DOHH2 (cell line): ENCODE measurements around the gene GNAO1.
"Not testable (repeated sequence)": the region's sequence is repeated elsewhere in the genome, so short reads cannot be mapped to it uniquely, and the experiment has no call there.

ENCODE experiments used
- H3F3A ChIP-seq: fragments of 200-600 bp; sonication (generic), shearing (Covaris generic); 2 replicates; pipeline ENCODE4 v1.6.0; 2016; ENCODE audit warnings: antibody characterized with exemption, mild to moderate bottlenecking; ENCODE audit not compliant: control insufficient read depth, insufficient read depth
- H3K27ac ChIP-seq: fragments of 200-600 bp; sonication (generic); 2 replicates; pipeline ENCODE4 v1.5.1; 2014; ENCODE audit warnings: low read depth, mild to moderate bottlenecking, low read length, moderate library complexity
- H3K27me3 ChIP-seq: fragments of 200-600 bp; sonication (generic); 2 replicates; pipeline ENCODE4 v1.6.1; 2014; ENCODE audit warnings: mild to moderate bottlenecking, low read length, mixed read lengths; ENCODE audit not compliant: control insufficient read depth
- H3K36me3 ChIP-seq: fragments of 200-600 bp; sonication (generic); 2 replicates; pipeline ENCODE4 v1.6.1; 2014; ENCODE audit warnings: mild to moderate bottlenecking, low read length, moderate library complexity, mixed read lengths; ENCODE audit not compliant: control insufficient read depth
- H3K4me1 ChIP-seq: fragments of 200-600 bp; sonication (generic); 2 replicates; pipeline ENCODE4 v1.6.1; 2014; ENCODE audit warnings: mild to moderate bottlenecking, low read length, mixed read lengths; ENCODE audit not compliant: control insufficient read depth
- H3K4me2 ChIP-seq: fragments of 200-600 bp; sonication (generic); 2 replicates; pipeline ENCODE4 v1.6.0; 2014; ENCODE audit warnings: mild to moderate bottlenecking, low read length, moderate library complexity
- H3K4me3 ChIP-seq: fragments of 200-600 bp; sonication (generic); 2 replicates; pipeline ENCODE4 v1.5.1; 2014; ENCODE audit warnings: mild to moderate bottlenecking, low read length, mixed read lengths
- H3K79me2 ChIP-seq: fragments of 200-600 bp; sonication (generic); 2 replicates; pipeline ENCODE4 v1.6.1; 2014; ENCODE audit warnings: mild to moderate bottlenecking, low read length, mixed read lengths; ENCODE audit not compliant: control insufficient read depth
- H3K9me2 ChIP-seq: fragments of 200-600 bp; sonication (generic); replicated peaks from 2 replicates; pipeline ENCODE4 v1.6.1; 2014; ENCODE audit warnings: mild to moderate bottlenecking, low read length, mixed read lengths; ENCODE audit not compliant: control insufficient read depth
- H3K9me3 ChIP-seq: fragments of 200-600 bp; sonication (generic); 2 replicates; pipeline ENCODE4 v1.6.1; 2014; ENCODE audit warnings: antibody characterized with exemption, low read length, mixed read lengths; ENCODE audit not compliant: control insufficient read depth, insufficient read depth
- H4K20me1 ChIP-seq: fragments of 200-600 bp; sonication (generic); 2 replicates; pipeline ENCODE4 v1.6.0; 2014; ENCODE audit warnings: low read depth, mild to moderate bottlenecking, antibody characterized with exemption, low read length, moderate library complexity; ENCODE audit not compliant: control insufficient read depth, insufficient read depth
- EZH2phosphoT487 ChIP-seq: fragments of 200-600 bp; sonication (generic); IDR thresholded peaks from 2 replicates; pipeline ENCODE4 v1.6.1; 2017; ENCODE audit warnings: borderline replicate concordance, mild to moderate bottlenecking, antibody characterized with exemption, low read length, moderate library complexity, mixed read lengths
- TF ChIP-seq, protein P1 (sequence below): fragments of 200-600 bp; sonication (generic); IDR thresholded peaks from one replicate; pipeline ENCODE4 v1.5.1; 2014; ENCODE audit warnings: antibody characterized with exemption, mild to moderate bottlenecking, low read depth, low read length; ENCODE audit not compliant: poor library complexity, severe bottlenecking

Gene GNAO1

DNA sequence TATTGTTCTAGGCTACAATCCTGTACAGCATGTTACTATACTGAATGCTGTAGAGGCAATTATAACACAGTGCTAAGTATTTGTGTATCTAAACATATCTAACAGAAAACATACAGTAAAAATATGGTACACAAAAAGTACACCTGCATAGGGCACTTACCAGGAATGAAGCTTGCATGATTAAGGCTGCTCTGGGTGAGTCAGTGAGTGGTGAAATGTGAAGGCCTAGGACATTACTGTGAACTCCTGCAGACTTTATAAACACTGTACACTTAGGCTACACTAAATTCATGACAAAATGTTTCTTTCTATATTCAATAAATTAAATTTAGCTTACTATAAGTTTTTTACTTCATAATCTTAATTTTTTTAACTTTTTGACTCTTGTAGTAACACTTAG is 196.9 kb downstream of the GNAO1 start:
- no peak for TF ChIP-seq EZH2phosphoT487
- H3K9me3 ChIP-seq = no peaks in the 10 kb centered on the region; the same call in 1 of the 2 replicates
- H3K27me3 ChIP-seq = no peaks in the 10 kb centered on the region
- H3K4me3 ChIP-seq = no peak overlapping the region
- H3K36me3 ChIP-seq = peaks cover 80% of the 10 kb centered on the region
- no peaks in the 10 kb centered on the region for H3K9me2 ChIP-seq
- no peak overlapping the region for H3K4me2 ChIP-seq
- H3F3A ChIP-seq = no peaks in the 10 kb centered on the region
- no peaks in the 10 kb centered on the region for H3K4me1 ChIP-seq
- H3K79me2 ChIP-seq = peaks cover 27% of the 10 kb centered on the region
- H3K27ac ChIP-seq = no peak overlapping the region
- no peaks in the 10 kb centered on the region for H4K20me1 ChIP-seq

- Histone ChIP-seq H3K27me3 (no peaks in the 10 kb centered on the region), H3K9me2 (no peaks in the 10 kb centered on the region), H3K4me3 (no peak overlapping the region), H3K36me3 (peaks cover 67% of the 10 kb centered on the region), H3F3A (no peaks in the 10 kb centered on the region), H3K9me3 (no peaks in the 10 kb centered on the region), H3K4me1 (no peaks in the 10 kb centered on the region), H3K79me2 (peaks cover 23% of the 10 kb centered on the region), H3K27ac (no peak overlapping the region), H3K4me2 (no peak overlapping the region), H4K20me1 (no peaks in the 10 kb centered on the region)
- TF ChIP-seq, protein P1, sequence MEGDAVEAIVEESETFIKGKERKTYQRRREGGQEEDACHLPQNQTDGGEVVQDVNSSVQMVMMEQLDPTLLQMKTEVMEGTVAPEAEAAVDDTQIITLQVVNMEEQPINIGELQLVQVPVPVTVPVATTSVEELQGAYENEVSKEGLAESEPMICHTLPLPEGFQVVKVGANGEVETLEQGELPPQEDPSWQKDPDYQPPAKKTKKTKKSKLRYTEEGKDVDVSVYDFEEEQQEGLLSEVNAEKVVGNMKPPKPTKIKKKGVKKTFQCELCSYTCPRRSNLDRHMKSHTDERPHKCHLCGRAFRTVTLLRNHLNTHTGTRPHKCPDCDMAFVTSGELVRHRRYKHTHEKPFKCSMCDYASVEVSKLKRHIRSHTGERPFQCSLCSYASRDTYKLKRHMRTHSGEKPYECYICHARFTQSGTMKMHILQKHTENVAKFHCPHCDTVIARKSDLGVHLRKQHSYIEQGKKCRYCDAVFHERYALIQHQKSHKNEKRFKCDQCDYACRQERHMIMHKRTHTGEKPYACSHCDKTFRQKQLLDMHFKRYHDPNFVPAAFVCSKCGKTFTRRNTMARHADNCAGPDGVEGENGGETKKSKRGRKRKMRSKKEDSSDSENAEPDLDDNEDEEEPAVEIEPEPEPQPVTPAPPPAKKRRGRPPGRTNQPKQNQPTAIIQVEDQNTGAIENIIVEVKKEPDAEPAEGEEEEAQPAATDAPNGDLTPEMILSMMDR = no peak
- no peak for TF ChIP-seq EZH2phosphoT487
Measured at GRCh38 chr16:56389554-56389953, 198.3 kb downstream of the GNAO1 start.

DNA sequence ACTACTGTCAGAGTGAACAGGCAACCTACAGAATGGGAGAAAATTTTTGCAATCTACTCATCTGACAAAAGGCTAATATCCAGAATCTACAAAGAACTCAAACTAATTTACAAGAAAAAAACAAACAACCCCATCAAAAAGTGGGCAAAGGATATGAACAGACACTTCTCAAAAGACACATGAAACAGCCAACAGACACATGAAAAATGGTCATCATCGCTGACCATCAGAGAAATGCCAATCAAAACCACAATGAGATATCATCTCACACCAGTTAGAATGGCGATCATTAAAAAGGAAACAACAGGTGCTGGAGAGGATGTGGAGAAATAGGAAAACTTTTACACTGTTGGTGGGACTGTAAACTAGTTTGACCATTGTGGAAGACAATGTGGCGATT is 205.4 kb downstream of the GNAO1 start:
- H3K27me3 ChIP-seq, H3K9me3 ChIP-seq, H3K4me2 ChIP-seq, H3K27ac ChIP-seq, H3F3A ChIP-seq, H3K4me3 ChIP-seq, H3K9me2 ChIP-seq, H3K4me1 ChIP-seq, H4K20me1 ChIP-seq: not testable (repeated sequence)
- Histone ChIP-seq H3K36me3 (peaks cover 39% of the 10 kb centered on the region), H3K79me2 (peaks cover 43% of the 10 kb centered on the region)

DNA sequence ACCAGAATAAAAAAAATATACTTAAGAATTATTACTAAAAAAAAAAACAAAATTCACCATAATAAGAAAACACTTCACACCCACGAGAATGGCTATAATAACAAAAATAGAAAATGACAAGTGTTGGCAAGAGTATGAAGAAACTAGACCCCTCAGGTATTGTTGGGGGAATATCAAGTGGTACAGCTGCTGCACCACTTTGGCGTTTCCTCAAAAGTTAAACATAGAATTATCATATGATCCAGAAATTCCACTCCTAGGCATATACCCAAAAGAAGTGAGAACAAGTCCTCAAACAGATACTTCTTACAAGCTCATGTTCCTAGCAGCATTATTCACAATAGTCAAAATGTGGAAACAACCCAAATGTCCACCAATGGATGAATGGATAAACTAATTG is 207.8 kb downstream of the GNAO1 start:
- peaks cover 52% of the 10 kb centered on the region for H3K79me2 ChIP-seq
- H3K4me1 ChIP-seq = no peaks in the 10 kb centered on the region
- TF ChIP-seq, protein P1 = no peak
- no peak for TF ChIP-seq EZH2phosphoT487
- no peak overlapping the region for H3K4me3 ChIP-seq
- no peaks in the 10 kb centered on the region for H3K9me2 ChIP-seq
- no peaks in the 10 kb centered on the region for H4K20me1 ChIP-seq
- no peak overlapping the region for H3K27ac ChIP-seq
- no peaks in the 10 kb centered on the region for H3K9me3 ChIP-seq
- peaks cover 8% of the 10 kb centered on the region for H3F3A ChIP-seq
- peaks cover 59% of the 10 kb centered on the region for H3K36me3 ChIP-seq
- H3K27me3 ChIP-seq = no peaks in the 10 kb centered on the region
- H3K4me2 ChIP-seq = no peak overlapping the region
